ENCODE results near the gene HAVCR1.

HAVCR1 gene

GRCh38 chr5:157004893-157005551 is 53.9 kb downstream of the HAVCR1 start:
- no peak for DNase-seq (ENCODE audit: low spot score)

- DNase-seq (ENCODE audit: low spot score): no peak
These were observed 67.2 kb downstream of the HAVCR1 start for GRCh38 chr5:156991714-156992113.

GRCh38 chr5:156984064-156984463 is 74.9 kb downstream of the HAVCR1 start:
- no peak for DNase-seq (ENCODE audit: low spot score)

GRCh38 chr5:156981481-156981880 is 77.4 kb downstream of the HAVCR1 start:
- no peak for DNase-seq (ENCODE audit: low spot score)

All from SK-N-DZ (cell line).